KMS-11 (cell line): ENCODE measurements around the gene EIF2B2.

Source experiments
- H2AFZ ChIP-seq: fragments of 200-600 bp; sonication (generic); 2 replicates; pipeline ENCODE4 v1.6.1; 2016; ENCODE audit warnings: antibody characterized with exemption, mixed run types, low read depth
- H3K27ac ChIP-seq: fragments of 200-600 bp; sonication (generic); 2 replicates; pipeline ENCODE4 v1.6.1; 2016; ENCODE audit warnings: mild to moderate bottlenecking, mixed run types
- H3K27me3 ChIP-seq: fragments of 200-600 bp; sonication (generic); 2 replicates; pipeline ENCODE4 v1.6.1; 2017; ENCODE audit warnings: mild to moderate bottlenecking, low read depth, mixed run types, moderate library complexity; ENCODE audit not compliant: insufficient read depth
- H3K36me3 ChIP-seq: fragments of 200-600 bp; sonication (generic); 2 replicates; pipeline ENCODE4 v1.6.1; 2017; ENCODE audit warnings: mild to moderate bottlenecking, mixed run types; ENCODE audit not compliant: insufficient read depth
- H3K4me1 ChIP-seq: fragments of 200-600 bp; sonication (generic); 2 replicates; pipeline ENCODE4 v1.6.1; 2016; ENCODE audit warnings: mild to moderate bottlenecking, low read depth, mixed run types; ENCODE audit not compliant: poor library complexity, severe bottlenecking
- H3K4me2 ChIP-seq: fragments of 200-600 bp; sonication (generic); 2 replicates; pipeline ENCODE4 v1.7.0; 2016; ENCODE audit warnings: mild to moderate bottlenecking, mixed run types
- H3K4me3 ChIP-seq: fragments of 200-600 bp; sonication (generic); IDR thresholded peaks from 2 replicates; pipeline ENCODE4 v1.6.1; 2017; ENCODE audit warnings: low read depth, low read length, mixed read lengths; ENCODE audit not compliant: insufficient read depth
- H3K79me2 ChIP-seq: fragments of 200-600 bp; sonication (generic); 2 replicates; pipeline ENCODE4 v1.6.1; 2016; ENCODE audit warnings: low read depth, mixed run types; ENCODE audit not compliant: insufficient read depth
- H3K9ac ChIP-seq: fragments of 200-600 bp; sonication (generic); 2 replicates; pipeline ENCODE4 v1.6.1; 2016; ENCODE audit warnings: mild to moderate bottlenecking, mixed run types
- H4K20me1 ChIP-seq: fragments of 200-600 bp; sonication (generic); 2 replicates; pipeline ENCODE4 v1.6.1; 2016; ENCODE audit warnings: mild to moderate bottlenecking, mixed run types; ENCODE audit not compliant: insufficient read depth
- CTCF ChIP-seq: fragments of 200-600 bp; sonication (generic); conservative IDR thresholded peaks from 2 replicates; pipeline ENCODE4 v1.6.1; 2017; ENCODE audit warnings: low read depth, mild to moderate bottlenecking, antibody characterized with exemption, low read length, moderate library complexity, mixed read lengths

The EIF2B2 gene

DNA sequence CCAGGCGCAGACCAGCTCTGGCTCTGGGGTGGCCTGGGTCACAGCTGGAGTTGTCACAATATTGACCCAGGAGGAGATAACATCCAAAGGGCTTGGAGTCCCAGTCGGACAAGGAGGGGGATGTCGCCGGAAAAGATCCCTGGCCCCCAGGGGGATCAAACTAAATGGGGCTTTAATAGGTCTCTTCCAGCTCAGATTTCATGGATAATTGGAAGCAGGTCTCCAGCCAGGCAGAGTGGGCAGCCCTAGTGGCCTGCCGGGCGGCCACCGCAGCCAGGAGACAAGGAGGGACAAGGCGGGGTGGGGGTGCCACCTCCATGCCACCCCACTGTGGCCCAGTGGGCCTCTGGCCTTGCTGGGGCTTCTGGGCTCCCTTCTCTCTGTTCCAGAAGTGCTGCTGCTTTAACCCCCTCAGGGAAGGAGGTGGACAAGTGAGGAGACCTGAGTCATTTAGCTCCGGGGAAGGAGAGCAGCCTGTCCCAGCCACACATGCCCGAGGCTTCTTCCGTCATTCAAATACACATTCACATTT is 24.2 kb upstream of the EIF2B2 start:
- no peaks in the 10 kb centered on the region for H3K27me3 ChIP-seq
- H3K27ac ChIP-seq: no peak overlapping the region
- no peak overlapping the region for H3K4me2 ChIP-seq
- no peaks in the 10 kb centered on the region for H3K4me1 ChIP-seq
- H4K20me1 ChIP-seq: no peaks in the 10 kb centered on the region
- H3K36me3 ChIP-seq: no peaks in the 10 kb centered on the region
- H3K9ac ChIP-seq: no peak overlapping the region
- no peak for TF ChIP-seq CTCF
- no peak overlapping the region for H2AFZ ChIP-seq
- H3K79me2 ChIP-seq: no peaks in the 10 kb centered on the region
- H3K4me3 ChIP-seq: no peak overlapping the region

GRCh38 chr14:74979029-74979428 is 23.7 kb upstream of the EIF2B2 start:
- H3K27ac ChIP-seq: no peak overlapping the region

DNA sequence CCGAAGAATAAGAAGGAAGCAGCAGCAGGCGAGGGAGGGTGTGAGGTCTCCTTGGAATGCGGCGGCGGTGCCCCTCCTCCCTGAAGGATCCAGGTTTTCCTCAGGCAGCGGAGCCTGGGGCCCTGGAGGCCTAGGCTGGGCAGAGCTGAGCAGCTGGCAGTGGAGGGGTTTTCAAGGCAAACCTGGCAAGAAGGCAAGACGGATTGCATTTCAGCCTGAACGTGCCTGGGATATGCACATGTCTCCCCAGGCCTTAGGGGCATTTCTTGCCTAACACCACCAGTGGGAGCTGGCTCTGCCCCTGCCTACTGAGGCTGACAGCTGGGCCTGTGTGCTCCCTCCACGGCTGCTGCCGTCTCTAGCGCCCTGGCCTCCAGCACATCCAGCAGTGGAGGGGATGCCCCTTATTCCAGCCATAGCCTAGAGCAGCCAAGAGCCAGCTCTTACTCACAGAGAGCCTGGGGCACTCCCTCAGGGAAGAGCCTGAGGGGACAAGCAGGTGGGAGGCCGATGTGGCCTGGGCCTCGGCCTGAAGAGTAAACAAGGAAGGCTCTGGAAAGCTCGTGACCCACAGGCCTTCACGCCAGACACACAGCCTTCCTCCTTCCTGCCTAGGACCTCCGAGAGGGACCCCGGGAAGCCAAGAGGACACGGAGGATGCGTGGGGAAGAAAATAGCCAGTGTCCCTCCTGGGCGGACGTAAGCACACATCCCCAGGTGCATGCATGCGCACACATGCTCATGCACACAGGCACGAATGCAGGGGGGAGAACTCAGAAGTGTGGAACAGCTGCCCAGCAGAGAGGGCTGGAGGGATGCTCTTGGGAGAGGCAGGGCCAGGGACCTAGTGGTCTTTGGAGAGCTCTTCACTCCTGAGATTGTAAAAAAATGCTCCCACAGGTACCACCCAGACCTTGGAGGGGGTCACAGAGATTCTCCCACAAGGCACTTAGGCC is 23.0 kb upstream of the EIF2B2 start:
- Histone ChIP-seq H2AFZ (no peak overlapping the region), H3K27me3 (no peaks in the 10 kb centered on the region), H4K20me1 (no peaks in the 10 kb centered on the region), H3K4me3 (no peak overlapping the region), H3K4me2 (no peak overlapping the region), H3K9ac (no peak overlapping the region), H3K27ac (no peak overlapping the region), H3K79me2 (no peaks in the 10 kb centered on the region), H3K36me3 (no peaks in the 10 kb centered on the region), H3K4me1 (no peaks in the 10 kb centered on the region)
- no peak for TF ChIP-seq CTCF

More at GRCh38 chr14:74979029-74979428, 23.7 kb upstream of the EIF2B2 start:
- no peaks in the 10 kb centered on the region for H4K20me1 ChIP-seq
- no peak overlapping the region for H3K4me3 ChIP-seq
- no peaks in the 10 kb centered on the region for H3K27me3 ChIP-seq
- no peak overlapping the region for H3K9ac ChIP-seq
- H3K79me2 ChIP-seq: no peaks in the 10 kb centered on the region
- H3K4me1 ChIP-seq: no peaks in the 10 kb centered on the region
- no peaks in the 10 kb centered on the region for H3K36me3 ChIP-seq
- TF ChIP-seq CTCF: no peak
- H2AFZ ChIP-seq: no peak overlapping the region
- H3K4me2 ChIP-seq: no peak overlapping the region

- H3K4me1 ChIP-seq: no peaks in the 10 kb centered on the region
- no peaks in the 10 kb centered on the region for H3K79me2 ChIP-seq
- no peak overlapping the region for H2AFZ ChIP-seq
- no peak overlapping the region for H3K27ac ChIP-seq
- no peak overlapping the region for H3K4me3 ChIP-seq
- H3K27me3 ChIP-seq: no peaks in the 10 kb centered on the region
- no peaks in the 10 kb centered on the region for H3K36me3 ChIP-seq
- H3K4me2 ChIP-seq: no peak overlapping the region
- no peak for TF ChIP-seq CTCF
- no peak overlapping the region for H3K9ac ChIP-seq
- H4K20me1 ChIP-seq: no peaks in the 10 kb centered on the region
These were observed 22.4 kb upstream of the EIF2B2 start for GRCh38 chr14:74980398-74980730.
